Psoas muscle (tissue), 8 donors: ENCODE results near the gene SORCS1. TPM values are rescaled to one million over a fixed set of nuclear protein-coding genes. Genes with fewer than 3 reads are reported as not detected.

Experiments used
- ATAC-seq, 4 donors: fragments of 200-7000 bp; cut with Tn5 transposase; one replicate each; pipeline ENCODE4 v1.9.1; 2020; ENCODE audit warnings: moderate library complexity in 3 of 4, mild to moderate bottlenecking in 2 of 4
- DNase-seq, 2 donors: peaks; one replicate each; pipeline ENCODE4 v3.0.0-alpha.2; 2020
- H3K27ac ChIP-seq: fragments of 200-600 bp; one replicate; pipeline ENCODE4 v1.8.0; 2022
- H3K27me3 ChIP-seq, 3 donors: fragments of 200-600 bp in 1 of 3; one replicate each; pipeline versions ENCODE4 v1.6.1 to v1.8.0; 2013 to 2022; ENCODE audit warnings: low read length in 2 of 3, mild to moderate bottlenecking in 2 of 3, moderate library complexity in 1 of 3; ENCODE audit not compliant: insufficient read depth in 3 of 3
- H3K36me3 ChIP-seq, 2 donors: fragments of 200-600 bp in 1 of 2; one replicate each; pipeline versions ENCODE4 v1.6.1 to v1.8.0; 2013 to 2022; ENCODE audit warnings: low read depth in 1 of 2, mild to moderate bottlenecking in 1 of 2, moderate library complexity in 1 of 2; ENCODE audit not compliant: insufficient read depth in 1 of 2
- H3K4me1 ChIP-seq: fragments of 200-600 bp; one replicate; pipeline ENCODE4 v1.8.0; 2022
- H3K4me3 ChIP-seq: fragments of 200-600 bp; one replicate; pipeline ENCODE4 v1.8.0; 2022; ENCODE audit warnings: mild to moderate bottlenecking
- H3K9me3 ChIP-seq: fragments of 200-600 bp; one replicate; pipeline ENCODE4 v1.8.0; 2022
- WGBS, 3 donors: extraction: QIAGEN DNeasy Blood & Tissue Kit; methylation state at CpG; one replicate each; pipeline versions ENCODE4 v1.1.6 to v1.1.7; 2013; 5-methylcytosine and 5-hydroxymethylcytosine counted together
- intact Hi-C, 2 donors: fragments of 100-400 bp; cut with DNase I; formaldehyde crosslinking; loops; one replicate each; pipeline versions ENCODE4 v1.11.0 to v1.14.2; 2022
- polyA plus RNA-seq, 3 donors: library from polyadenylated mRNA; stranded (reverse); fragments of 200-250 nt; gene quantifications; one replicate each; pipeline ENCODE4 v1.2.3, GENCODE V29; 2013
- total RNA-seq, 4 donors: library from RNA; stranded (reverse); fragmentation: NEBNext Ultra II Directional in 2 of 4; extraction: Animal tissue kit (Norgen Biotek cat#: 25700) in 2 of 4; gene quantifications; one replicate each; pipeline versions ENCODE4 v1.2.1 to v1.2.4, GENCODE V29; 2021 to 2023
- TF ChIP-seq, protein P1 (sequence below): fragments of 200-600 bp; IDR thresholded peaks from one replicate; pipeline ENCODE4 v1.8.0; 2022; ENCODE audit warnings: antibody characterized with exemption
- donor health status: healthy with polysubstance abuse.
- donor health status: DM: no; HTN: no; CAD: no; lungs with moderate emphysema.
- donor health status: Bipolar disorder and iron deficiency.
- donor health status: healthy.
- donor health status: DM: yes; HTN: yes; CAD: no.
- donor health status: DM: no; HTN: no; CAD: no.
- donor health status: DM: no; HTN: no; CAD: no.
- donor health status: DM: yes; HTN: yes; CAD: no.

Gene SORCS1
- total and polyA plus RNA-seq, 7 donors: 0.03 to 0.36 (median 0.25) TPM; not detected in 1

DNA sequence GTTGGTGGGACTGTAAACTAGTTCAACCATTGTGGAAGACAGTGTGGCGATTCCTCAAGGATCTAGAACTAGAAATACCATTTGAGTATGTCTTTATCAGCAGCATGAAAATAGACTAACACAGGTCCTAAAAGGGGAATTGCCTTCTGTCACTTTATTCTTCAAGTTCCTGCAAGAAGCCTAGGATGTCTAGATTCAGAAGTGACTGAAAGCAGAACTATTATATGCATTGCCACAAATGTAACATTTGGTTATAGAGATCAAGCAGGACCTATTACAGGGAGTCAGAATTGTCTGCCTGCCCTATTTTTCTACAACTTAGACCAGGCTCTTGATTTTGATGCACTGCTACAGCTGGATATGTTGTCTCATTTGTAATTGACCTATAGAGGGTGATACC lies 364.7 kb downstream of the SORCS1 start:
- TF ChIP-seq, protein P1, sequence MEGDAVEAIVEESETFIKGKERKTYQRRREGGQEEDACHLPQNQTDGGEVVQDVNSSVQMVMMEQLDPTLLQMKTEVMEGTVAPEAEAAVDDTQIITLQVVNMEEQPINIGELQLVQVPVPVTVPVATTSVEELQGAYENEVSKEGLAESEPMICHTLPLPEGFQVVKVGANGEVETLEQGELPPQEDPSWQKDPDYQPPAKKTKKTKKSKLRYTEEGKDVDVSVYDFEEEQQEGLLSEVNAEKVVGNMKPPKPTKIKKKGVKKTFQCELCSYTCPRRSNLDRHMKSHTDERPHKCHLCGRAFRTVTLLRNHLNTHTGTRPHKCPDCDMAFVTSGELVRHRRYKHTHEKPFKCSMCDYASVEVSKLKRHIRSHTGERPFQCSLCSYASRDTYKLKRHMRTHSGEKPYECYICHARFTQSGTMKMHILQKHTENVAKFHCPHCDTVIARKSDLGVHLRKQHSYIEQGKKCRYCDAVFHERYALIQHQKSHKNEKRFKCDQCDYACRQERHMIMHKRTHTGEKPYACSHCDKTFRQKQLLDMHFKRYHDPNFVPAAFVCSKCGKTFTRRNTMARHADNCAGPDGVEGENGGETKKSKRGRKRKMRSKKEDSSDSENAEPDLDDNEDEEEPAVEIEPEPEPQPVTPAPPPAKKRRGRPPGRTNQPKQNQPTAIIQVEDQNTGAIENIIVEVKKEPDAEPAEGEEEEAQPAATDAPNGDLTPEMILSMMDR: no peak
- peaks cover 5% of the 10 kb centered on the region for H3K9me3 ChIP-seq
- no peaks in the 10 kb centered on the region for H3K27me3 ChIP-seq
- no peaks in the 10 kb centered on the region for H3K36me3 ChIP-seq
- DNase-seq (no peak), ATAC-seq (no peak)
- no peak overlapping the region for H3K27ac ChIP-seq
- no peaks in the 10 kb centered on the region for H3K4me1 ChIP-seq
- H3K4me3 ChIP-seq: no peak overlapping the region
- intact Hi-C loops: no loop called here
- WGBS, 3 donors: 75 to 90% (median 88%) methylated on average over 1 of the region's 1 CpG

DNA sequence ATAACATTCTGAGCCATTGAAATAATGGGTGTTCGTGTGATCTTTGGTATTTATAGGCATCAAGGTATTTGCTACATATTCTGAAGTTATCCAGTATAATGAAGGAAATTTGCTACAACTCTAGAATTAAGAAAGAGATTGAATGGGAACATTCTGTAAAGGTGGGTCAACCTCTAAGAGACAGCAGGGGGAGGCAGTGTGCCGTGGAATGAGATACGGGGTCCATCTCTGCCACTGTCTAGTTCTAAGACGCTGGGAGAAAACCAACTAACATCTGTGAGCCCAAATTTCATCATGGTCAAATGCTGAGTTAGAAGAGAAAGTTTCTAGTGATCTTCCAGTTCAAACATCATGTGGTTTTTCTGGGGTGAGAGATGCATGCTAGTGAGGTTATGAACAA lies 368.9 kb downstream of the SORCS1 start:
- no peak overlapping the region for H3K4me3 ChIP-seq
- DNase-seq: no peak
- no peak for ATAC-seq
- 18 to 28% (median 23%) methylated on average over 4 of the region's 4 CpGs for WGBS, 3 donors
- no peaks in the 10 kb centered on the region for H3K4me1 ChIP-seq
- TF ChIP-seq, protein P1: peak; percentile 7
- intact Hi-C loops: no loop called here
- no peaks in the 10 kb centered on the region for H3K36me3 ChIP-seq
- no peak overlapping the region for H3K27ac ChIP-seq
- peaks cover 5% of the 10 kb centered on the region for H3K9me3 ChIP-seq
- H3K27me3 ChIP-seq: no peaks in the 10 kb centered on the region

DNA sequence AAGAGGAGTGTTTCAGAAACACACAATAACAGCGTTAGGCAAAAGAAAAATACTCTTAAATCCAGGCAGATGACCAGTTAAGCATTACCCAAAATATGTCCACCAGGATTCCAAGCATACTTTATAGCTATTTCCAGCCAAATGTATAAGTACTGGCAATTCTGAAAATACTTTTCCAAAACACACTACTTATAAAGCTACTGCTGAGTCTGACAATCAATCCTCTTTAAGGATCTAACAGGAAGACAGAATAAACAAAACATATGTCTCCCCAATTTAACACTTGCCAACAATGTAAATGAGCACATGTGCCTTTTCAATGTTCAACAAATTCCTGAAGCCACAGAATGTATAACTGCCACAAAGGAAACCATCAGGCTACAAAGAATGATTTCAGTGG lies 370.9 kb downstream of the SORCS1 start:
- Histone ChIP-seq H3K36me3 (no peaks in the 10 kb centered on the region), H3K9me3 (no peaks in the 10 kb centered on the region), H3K27ac (no peak overlapping the region), H3K4me1 (no peaks in the 10 kb centered on the region), H3K27me3 (no peaks in the 10 kb centered on the region), H3K4me3 (no peak overlapping the region)
- TF ChIP-seq, protein P1: no peak
- ATAC-seq (no peak), DNase-seq (no peak)
- WGBS, 3 donors: 9 to 31% (median 16%) methylated on average over 1 of the region's 1 CpG
- intact Hi-C loops: no loop called here

DNA sequence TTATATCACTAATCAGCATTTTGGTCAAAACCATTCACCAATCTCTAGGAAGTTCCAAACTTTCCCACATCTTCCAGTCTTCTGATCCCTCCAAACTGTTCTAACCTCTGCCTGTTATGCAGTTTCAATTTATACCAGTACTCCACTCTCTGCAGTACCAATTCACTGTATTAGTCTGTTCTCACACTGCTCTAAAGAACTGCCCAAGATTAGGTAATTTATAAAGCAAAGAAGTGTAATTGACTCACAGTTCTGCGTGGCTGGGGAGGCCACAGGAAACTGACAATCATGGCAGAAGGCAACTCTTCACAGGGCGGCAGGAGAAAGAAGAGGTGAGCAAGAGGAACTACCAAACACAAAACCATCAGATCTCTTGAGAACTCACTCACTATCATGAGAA lies 374.9 kb downstream of the SORCS1 start:
- DNase-seq: no peak
- H3K36me3 ChIP-seq: no peaks in the 10 kb centered on the region
- ATAC-seq: no peak
- no peak overlapping the region for H3K27ac ChIP-seq
- WGBS, 3 donors: 79 to 89% (median 81%) methylated on average over 2 of the region's 2 CpGs
- H3K27me3 ChIP-seq: no peaks in the 10 kb centered on the region
- no peaks in the 10 kb centered on the region for H3K9me3 ChIP-seq
- H3K4me1 ChIP-seq: no peaks in the 10 kb centered on the region
- intact Hi-C loops: no loop called here
- no peak overlapping the region for H3K4me3 ChIP-seq
- TF ChIP-seq, protein P1: no peak

DNA sequence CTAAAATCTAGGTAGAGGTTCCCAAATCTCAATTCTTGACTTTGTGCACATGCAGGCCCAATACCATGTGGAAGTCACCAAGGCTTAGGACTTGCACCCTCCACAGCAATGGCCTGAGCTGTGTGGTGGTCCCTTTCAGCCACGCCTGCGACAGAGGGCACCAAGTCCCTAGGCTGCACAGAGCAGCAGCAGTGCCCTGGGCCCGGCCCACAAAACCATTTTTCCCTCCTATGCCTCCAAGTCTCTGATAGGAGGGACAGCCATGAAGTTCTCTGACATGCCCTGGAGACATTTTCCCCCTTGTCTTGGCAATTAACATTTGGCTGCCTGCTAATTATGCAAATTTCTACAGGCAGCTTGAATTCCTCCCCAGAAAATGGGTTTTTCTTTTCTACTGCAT lies 375.5 kb downstream of the SORCS1 start:
- no peak overlapping the region for H3K27ac ChIP-seq
- intact Hi-C loops: no loop called here
- no peak for ATAC-seq
- WGBS, 3 donors: 83 to 90% (median 86%) methylated on average over 3 of the region's 3 CpGs
- H3K4me3 ChIP-seq: no peak overlapping the region
- no peak for DNase-seq
- TF ChIP-seq, protein P1: no peak
- no peaks in the 10 kb centered on the region for H3K4me1 ChIP-seq
- H3K27me3 ChIP-seq: no peaks in the 10 kb centered on the region
- no peaks in the 10 kb centered on the region for H3K36me3 ChIP-seq
- H3K9me3 ChIP-seq: no peaks in the 10 kb centered on the region
